ENCODE data around the gene ZBTB20.

ZBTB20 gene

DNA sequence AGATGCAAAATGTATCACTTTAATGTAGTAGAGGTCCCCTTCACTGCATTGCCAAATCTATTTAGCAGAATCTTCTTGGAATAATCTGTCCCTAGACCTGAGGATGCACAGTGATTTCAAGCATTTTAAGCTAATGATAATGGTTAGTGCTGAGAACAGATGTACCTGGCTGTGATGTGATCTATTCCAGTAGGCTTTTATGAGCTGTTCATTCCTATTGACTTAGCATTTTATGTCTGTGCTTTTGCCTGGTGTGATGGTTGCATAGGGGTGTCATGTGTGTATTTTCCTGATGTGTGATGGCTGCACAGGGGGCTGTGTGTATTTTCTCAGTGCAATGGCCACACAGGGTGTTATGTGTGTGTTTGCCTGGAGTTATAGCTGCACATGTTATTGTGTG lies 580.3 kb downstream of the ZBTB20 start:
- no peak overlapping the region for H3K9ac ChIP-seq (ENCODE audit: low read length)
- H3K23ac ChIP-seq (ENCODE audit: low read length in 2 of 2): no peak overlapping the region
- H3K4ac ChIP-seq (ENCODE audit: low read depth in 1 of 2, low read length in 2 of 2): no peak overlapping the region
- H3K79me1 ChIP-seq (replicated peaks; ENCODE audit: low read length, poor library complexity, severe bottlenecking): peaks cover 17% of the 10 kb centered on the region
- H2BK120ac ChIP-seq (ENCODE audit: low read depth, low read length): no peak overlapping the region
- no peak overlapping the region for H2AFZ ChIP-seq (ENCODE audit: low read depth, low read length)
- H2BK15ac ChIP-seq (ENCODE audit: low read depth, poor library complexity, severe bottlenecking): no peak overlapping the region
- H2BK5ac ChIP-seq (ENCODE audit: low read depth, low read length, poor library complexity, severe bottlenecking): no peak overlapping the region
- H4K91ac ChIP-seq (ENCODE audit: low read length): no peak overlapping the region
- no peak overlapping the region for H3K14ac ChIP-seq (ENCODE audit: low read length in 2 of 2)
- H2BK12ac ChIP-seq (ENCODE audit: low read length in 2 of 2): no peak overlapping the region
- H3K9me3 ChIP-seq (ENCODE audit: control insufficient read depth, low read length): no peaks in the 10 kb centered on the region
- no peaks in the 10 kb centered on the region for H3K27me3 ChIP-seq (ENCODE audit: control insufficient read depth in 1 of 2, insufficient read depth in 1 of 2, low read length in 2 of 2)
- H3K18ac ChIP-seq (ENCODE audit: low read depth in 1 of 2, low read length in 2 of 2): no peak overlapping the region
- H4K8ac ChIP-seq (ENCODE audit: low read length): no peak overlapping the region
- no peak overlapping the region for H2AK5ac ChIP-seq (ENCODE audit: low read length, severe bottlenecking)
- H3K36me3 ChIP-seq (ENCODE audit: control insufficient read depth in 1 of 2, insufficient read depth in 2 of 2, low read depth in 1 of 2, low read length in 2 of 2): peaks cover 0 to 2% of the 10 kb centered on the region in 2 experiments
- no peak for DNase-seq
- H3K27ac ChIP-seq (ENCODE audit: low read length, poor library complexity, severe bottlenecking): no peak overlapping the region
- peaks cover 8% of the 10 kb centered on the region for H3K4me1 ChIP-seq (ENCODE audit: control insufficient read depth, insufficient read depth, low read depth, low read length)
- H3K4me3 ChIP-seq (ENCODE audit: insufficient read depth in 1 of 2, low read depth in 1 of 2, low read length in 2 of 2): no peak overlapping the region
- no peak overlapping the region for H3K4me2 ChIP-seq (ENCODE audit: low read length, poor library complexity, severe bottlenecking)

DNA sequence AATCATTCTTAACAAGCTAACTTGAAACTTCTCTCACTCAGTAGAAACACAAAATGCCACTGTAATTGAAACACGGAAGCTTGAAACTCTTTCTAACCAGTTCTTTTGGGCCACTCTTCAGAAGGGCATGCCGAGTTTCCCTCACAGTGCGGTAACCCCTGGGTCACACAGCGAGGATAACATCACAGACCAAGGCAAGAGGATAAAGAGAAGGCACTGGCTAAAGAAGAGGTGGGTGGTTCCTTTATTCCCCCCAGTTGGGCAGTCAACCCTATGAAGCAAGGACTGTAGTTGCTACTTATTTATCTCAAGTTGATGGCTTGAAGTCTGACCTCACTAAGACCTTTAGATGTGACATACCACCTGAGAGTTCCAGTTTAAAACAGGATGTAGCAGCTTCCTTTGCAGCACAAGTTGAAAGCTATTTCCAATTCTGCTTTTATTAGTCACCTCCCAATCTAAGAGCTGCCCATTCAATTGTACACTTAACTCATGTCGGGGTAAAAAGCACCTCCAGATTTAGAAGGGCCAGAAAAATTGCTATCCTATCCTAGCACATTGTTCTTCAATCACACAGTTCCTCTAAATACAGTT lies 580.8 kb downstream of the ZBTB20 start:
- Histone ChIP-seq H3K79me1 (replicated peaks; ENCODE audit: low read length, poor library complexity, severe bottlenecking) (peaks cover 17% of the 10 kb centered on the region), H3K23ac (ENCODE audit: low read length in 2 of 2) (no peak overlapping the region), H3K27me3 (ENCODE audit: control insufficient read depth in 1 of 2, insufficient read depth in 1 of 2, low read length in 2 of 2) (no peaks in the 10 kb centered on the region)

DNA sequence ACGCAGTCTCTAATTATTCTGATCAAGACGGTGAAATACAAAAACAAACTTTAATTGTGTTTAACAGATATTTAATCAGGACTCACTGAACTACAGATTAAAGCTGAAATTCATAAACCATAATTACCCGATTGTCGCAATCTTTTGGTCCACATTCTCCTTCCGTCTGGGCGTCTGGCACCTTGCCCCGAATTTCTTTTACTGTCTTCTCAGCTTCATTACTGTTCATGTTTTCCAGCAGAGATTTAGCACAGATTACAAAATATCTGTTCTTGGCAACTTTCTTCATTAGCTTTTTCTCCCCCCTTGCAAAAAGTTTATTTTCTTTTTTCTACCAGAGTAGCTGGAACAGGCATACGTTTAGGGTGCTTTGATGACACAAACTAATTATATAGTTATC lies 581.9 kb downstream of the ZBTB20 start:
- Histone ChIP-seq H3K27ac (ENCODE audit: low read length, poor library complexity, severe bottlenecking) (no peak overlapping the region), H3K18ac (ENCODE audit: low read depth in 1 of 2, low read length in 2 of 2) (no peak overlapping the region), H4K8ac (ENCODE audit: low read length) (no peak overlapping the region), H3K4me2 (ENCODE audit: low read length, poor library complexity, severe bottlenecking) (no peak overlapping the region), H2BK12ac (ENCODE audit: low read length in 2 of 2) (no peak overlapping the region), H2BK120ac (ENCODE audit: low read depth, low read length) (no peak overlapping the region), H3K4ac (ENCODE audit: low read depth in 1 of 2, low read length in 2 of 2) (no peak overlapping the region), H4K91ac (ENCODE audit: low read length) (no peak overlapping the region), H3K4me3 (ENCODE audit: insufficient read depth in 1 of 2, low read depth in 1 of 2, low read length in 2 of 2) (no peak overlapping the region), H3K14ac (ENCODE audit: low read length in 2 of 2) (no peak overlapping the region), H3K4me1 (ENCODE audit: control insufficient read depth, insufficient read depth, low read depth, low read length) (peaks cover 8% of the 10 kb centered on the region), H3K9me3 (ENCODE audit: control insufficient read depth, low read length) (no peaks in the 10 kb centered on the region), H3K36me3 (ENCODE audit: control insufficient read depth in 1 of 2, insufficient read depth in 2 of 2, low read depth in 1 of 2, low read length in 2 of 2) (peaks cover 0 to 2% of the 10 kb centered on the region in 2 experiments), H2BK15ac (ENCODE audit: low read depth, poor library complexity, severe bottlenecking) (no peak overlapping the region), H2AFZ (ENCODE audit: low read depth, low read length) (no peak overlapping the region), H2BK5ac (ENCODE audit: low read depth, low read length, poor library complexity, severe bottlenecking) (no peak overlapping the region), H3K27me3 (ENCODE audit: control insufficient read depth in 1 of 2, insufficient read depth in 1 of 2, low read length in 2 of 2) (no peaks in the 10 kb centered on the region), H3K9ac (ENCODE audit: low read length) (no peak overlapping the region), H3K23ac (ENCODE audit: low read length in 2 of 2) (no peak overlapping the region), H2AK5ac (ENCODE audit: low read length, severe bottlenecking) (no peak overlapping the region), H3K79me1 (replicated peaks; ENCODE audit: low read length, poor library complexity, severe bottlenecking) (peaks cover 22% of the 10 kb centered on the region)
- 97% methylated on average over 7 of the region's 8 CpGs for WGBS
- DNase-seq: no peak

More for the DNA sequence above, 580.8 kb downstream of the ZBTB20 start:
- Histone ChIP-seq H2BK120ac (ENCODE audit: low read depth, low read length) (no peak overlapping the region), H2BK15ac (ENCODE audit: low read depth, poor library complexity, severe bottlenecking) (no peak overlapping the region), H2BK12ac (ENCODE audit: low read length in 2 of 2) (no peak overlapping the region), H3K27ac (ENCODE audit: low read length, poor library complexity, severe bottlenecking) (no peak overlapping the region), H3K4me3 (ENCODE audit: insufficient read depth in 1 of 2, low read depth in 1 of 2, low read length in 2 of 2) (no peak overlapping the region), H3K4me1 (ENCODE audit: control insufficient read depth, insufficient read depth, low read depth, low read length) (peaks cover 8% of the 10 kb centered on the region), H3K9me3 (ENCODE audit: control insufficient read depth, low read length) (no peaks in the 10 kb centered on the region), H2BK5ac (ENCODE audit: low read depth, low read length, poor library complexity, severe bottlenecking) (no peak overlapping the region), H3K4ac (ENCODE audit: low read depth in 1 of 2, low read length in 2 of 2) (no peak overlapping the region), H2AFZ (ENCODE audit: low read depth, low read length) (no peak overlapping the region), H3K18ac (ENCODE audit: low read depth in 1 of 2, low read length in 2 of 2) (no peak overlapping the region), H4K91ac (ENCODE audit: low read length) (no peak overlapping the region), H3K4me2 (ENCODE audit: low read length, poor library complexity, severe bottlenecking) (no peak overlapping the region), H4K8ac (ENCODE audit: low read length) (no peak overlapping the region), H2AK5ac (ENCODE audit: low read length, severe bottlenecking) (no peak overlapping the region), H3K9ac (ENCODE audit: low read length) (no peak overlapping the region), H3K36me3 (ENCODE audit: control insufficient read depth in 1 of 2, insufficient read depth in 2 of 2, low read depth in 1 of 2, low read length in 2 of 2) (peaks cover 0 to 2% of the 10 kb centered on the region in 2 experiments), H3K14ac (ENCODE audit: low read length in 2 of 2) (no peak overlapping the region)
- WGBS: 78% methylated on average over 5 of the region's 5 CpGs
- no peak for DNase-seq

DNA sequence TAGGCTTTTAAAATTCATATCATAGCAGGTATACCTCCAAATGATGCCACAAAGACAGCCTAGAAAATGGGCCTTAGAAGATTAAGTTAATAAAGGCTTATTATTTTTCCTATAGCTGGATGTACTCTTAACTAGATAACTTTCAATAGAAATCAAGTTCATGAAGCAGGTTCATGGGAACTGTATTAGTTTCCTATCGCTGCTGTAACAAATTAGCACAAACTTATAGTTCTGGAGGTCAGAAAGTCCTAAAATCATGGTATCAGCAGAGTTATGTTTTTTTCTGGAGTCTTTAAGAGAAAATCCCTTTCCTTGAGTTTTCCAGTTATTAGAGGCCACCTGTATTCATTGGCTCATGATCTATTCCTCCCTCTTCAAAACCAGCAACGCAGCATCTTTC lies 583.4 kb downstream of the ZBTB20 start:
- H3K4me1 ChIP-seq (ENCODE audit: control insufficient read depth, insufficient read depth, low read depth, low read length): peaks cover 6% of the 10 kb centered on the region

More for the DNA sequence above, 583.4 kb downstream of the ZBTB20 start:
- H2BK120ac ChIP-seq (ENCODE audit: low read depth, low read length): no peak overlapping the region
- H3K27ac ChIP-seq (ENCODE audit: low read length, poor library complexity, severe bottlenecking): no peak overlapping the region
- H4K8ac ChIP-seq (ENCODE audit: low read length): no peak overlapping the region
- no peak overlapping the region for H2BK15ac ChIP-seq (ENCODE audit: low read depth, poor library complexity, severe bottlenecking)
- H2AFZ ChIP-seq (ENCODE audit: low read depth, low read length): no peak overlapping the region
- no peak overlapping the region for H2BK12ac ChIP-seq (ENCODE audit: low read length in 2 of 2)
- H2BK5ac ChIP-seq (ENCODE audit: low read depth, low read length, poor library complexity, severe bottlenecking): no peak overlapping the region
- no peak overlapping the region for H4K91ac ChIP-seq (ENCODE audit: low read length)
- no peak overlapping the region for H3K4ac ChIP-seq (ENCODE audit: low read depth in 1 of 2, low read length in 2 of 2)
- H3K4me3 ChIP-seq (ENCODE audit: insufficient read depth in 1 of 2, low read depth in 1 of 2, low read length in 2 of 2): no peak overlapping the region
- WGBS: 100% methylated on average over 2 of the region's 2 CpGs
- no peaks in the 10 kb centered on the region for H3K27me3 ChIP-seq (ENCODE audit: control insufficient read depth in 1 of 2, insufficient read depth in 1 of 2, low read length in 2 of 2)
- H3K79me1 ChIP-seq (replicated peaks; ENCODE audit: low read length, poor library complexity, severe bottlenecking): peaks cover 24% of the 10 kb centered on the region
- no peak overlapping the region for H3K23ac ChIP-seq (ENCODE audit: low read length in 2 of 2)
- H3K18ac ChIP-seq (ENCODE audit: low read depth in 1 of 2, low read length in 2 of 2): no peak overlapping the region
- no peak overlapping the region for H3K4me2 ChIP-seq (ENCODE audit: low read length, poor library complexity, severe bottlenecking)
- H3K9me3 ChIP-seq (ENCODE audit: control insufficient read depth, low read length): no peaks in the 10 kb centered on the region
- no peak overlapping the region for H2AK5ac ChIP-seq (ENCODE audit: low read length, severe bottlenecking)
- no peak overlapping the region for H3K9ac ChIP-seq (ENCODE audit: low read length)
- no peak overlapping the region for H3K14ac ChIP-seq (ENCODE audit: low read length in 2 of 2)
- peaks cover 0 to 2% of the 10 kb centered on the region in 2 experiments for H3K36me3 ChIP-seq (ENCODE audit: control insufficient read depth in 1 of 2, insufficient read depth in 2 of 2, low read depth in 1 of 2, low read length in 2 of 2)
- DNase-seq: no peak
